Pancreas (tissue), 10 donors: Measurements from ENCODE around the gene PSD4. TPM values are rescaled to one million over a fixed set of nuclear protein-coding genes. Genes with fewer than 3 reads are reported as not detected.

Experiments used
- ATAC-seq, 4 donors: fragments of 200-7000 bp; cut with Tn5 transposase; one replicate each; pipeline versions ENCODE4 v1.8.0 to v1.9.1; 2020; ENCODE audit warnings: mild to moderate bottlenecking in 4 of 4, moderate library complexity in 4 of 4
- DNase-seq, 6 donors: peaks; one replicate each; pipeline ENCODE4 v3.0.0-alpha.2; 2020
- FAIRE-seq: peaks from 2 replicates; lab custom pipeline; 2012; peaks lifted over from hg19 to GRCh38; lab: Jason Lieb, UNC
- H3K27ac ChIP-seq, 4 donors: fragments of 200-600 bp; sonication (generic); 1 replicate in 3 of 4; 2 replicates in 1 of 4; pipeline versions ENCODE4 v1.5.0 to v1.8.0; 2020
- H3K27me3 ChIP-seq, 4 donors: fragments of 200-600 bp; one replicate each; pipeline ENCODE4 v1.8.0; 2021
- H3K36me3 ChIP-seq, 3 donors: fragments of 200-600 bp; sonication (generic) in 1 of 3; one replicate each; pipeline versions ENCODE4 v1.5.0 to v1.8.0; 2020 to 2021
- H3K4me1 ChIP-seq, 3 donors: fragments of 200-600 bp; one replicate each; pipeline ENCODE4 v1.8.0; 2021
- H3K4me3 ChIP-seq, 4 donors: fragments of 200-600 bp; sonication (generic) in 2 of 4; one replicate each; pipeline versions ENCODE4 v1.5.0 to v1.8.0; 2020 to 2021
- H3K9me3 ChIP-seq, 4 donors: fragments of 200-600 bp; one replicate each; pipeline ENCODE4 v1.8.0; 2021
- CTCF ChIP-seq, 4 donors: fragments of 200-600 bp; sonication (generic) in 3 of 4; IDR thresholded peaks; one replicate each; pipeline versions ENCODE4 v1.5.0 to v1.8.0; 2021; ENCODE audit warnings: antibody characterized with exemption in 4 of 4
- WGBS, 2 donors: extraction: QIAGEN DNeasy Blood & Tissue Kit; methylation state at CpG; one replicate each; pipeline ENCODE4 v1.1.7; 2013; 5-methylcytosine and 5-hydroxymethylcytosine counted together
- intact Hi-C, 3 donors: fragments of 100-400 bp; cut with DNase I; formaldehyde crosslinking; loops; one replicate each; pipeline versions ENCODE4 v1.11.1 to v1.14.2; 2022
- polyA plus RNA-seq, 2 donors: library from polyadenylated mRNA; stranded (reverse); fragments of 200-250 nt; gene quantifications; one replicate each; pipeline ENCODE4 v1.2.3, GENCODE V29; 2013
- total RNA-seq, 6 donors: library from RNA; stranded (reverse); fragmentation: NEBNext Ultra II Directional in 4 of 6; extraction: Animal tissue kit (Norgen Biotek cat#: 25700) in 4 of 6; gene quantifications; one replicate each; pipeline versions ENCODE4 v1.2.1 to v1.2.4, GENCODE V29; 2021 to 2023
- donor health status: healthy with polysubstance abuse.
- donor health status: DM: no; HTN: no; CAD: no; lungs with moderate emphysema.
- donor health status: DM: no; HTN: no; CAD: no.
- donor health status: control.
- donor health status: control.
- donor health status: Bipolar disorder and iron deficiency.
- donor health status: DM: yes; HTN: yes; CAD: no.
- donor health status: DM: no; HTN: no; CAD: no.
- donor health status: DM: no; HTN: no; CAD: no.
- donor health status: DM: yes; HTN: yes; CAD: no.

Gene PSD4
- total and polyA plus RNA-seq, 8 donors, result 15.9 to 37.6 (median 26.0) TPM

DNA sequence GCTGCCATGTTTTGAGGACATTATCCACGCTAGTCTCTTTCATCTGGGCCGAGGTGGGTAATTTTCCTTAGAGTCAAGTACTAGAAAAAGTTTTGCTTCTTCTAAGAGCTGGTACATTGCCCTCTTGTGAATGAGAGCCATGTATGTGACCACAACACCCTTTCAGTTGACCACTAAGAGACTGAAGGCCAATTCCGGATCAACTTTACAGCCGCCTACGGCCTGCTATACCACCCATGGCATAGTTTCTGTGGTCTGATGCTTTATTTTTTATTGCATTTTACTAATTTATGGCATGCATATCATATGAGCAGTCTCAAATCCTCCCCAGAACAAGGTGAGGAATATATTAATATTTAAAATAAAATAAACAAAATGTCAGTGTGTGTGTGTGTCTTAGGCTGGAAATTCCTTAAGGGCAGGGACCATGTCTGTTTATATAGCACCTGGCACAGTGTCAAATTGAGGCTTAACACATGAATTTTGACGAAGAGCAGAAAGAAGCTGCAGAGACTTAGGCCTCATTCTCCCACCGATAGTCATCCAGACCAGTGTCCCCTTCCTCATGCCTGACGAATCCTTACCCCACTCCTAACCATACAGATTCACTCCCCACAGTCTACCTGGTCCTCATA, 35.4 kb downstream of the PSD4 start:
- no peak for TF ChIP-seq CTCF (IDR thresholded peaks at IDR 0.05)
- no peak for FAIRE-seq
- peaks cover 0 to 4% (median 0%) of the 10 kb centered on the region in 3 donors for H3K4me1 ChIP-seq
- intact Hi-C loops, result loop anchor here in 1 of 3 donors (10.0 kb wide), 1 partner anchor 166 kb away; no protein-coding TSS in a partner anchor
- 79 to 80% methylated on average over 8 of the region's 8 CpGs for WGBS, 2 donors
- H3K36me3 ChIP-seq, result no peaks in the 10 kb centered on the region
- H3K27ac ChIP-seq, result no peak overlapping the region
- no peak for ATAC-seq
- DNase-seq, result no peak
- H3K27me3 ChIP-seq, result no peaks in the 10 kb centered on the region
- no peak overlapping the region for H3K4me3 ChIP-seq
- no peaks in the 10 kb centered on the region for H3K9me3 ChIP-seq

- intact Hi-C loops, result loop anchor here in 1 of 3 donors (10.0 kb wide), 1 partner anchor 165 kb away; no protein-coding TSS in a partner anchor
- no peak for FAIRE-seq
- peaks cover 0 to 4% (median 0%) of the 10 kb centered on the region in 3 donors for H3K4me1 ChIP-seq
- H3K27ac ChIP-seq, result no peak overlapping the region
- no peak for ATAC-seq
- H3K9me3 ChIP-seq, result no peaks in the 10 kb centered on the region
- H3K36me3 ChIP-seq, result no peaks in the 10 kb centered on the region
- H3K27me3 ChIP-seq, result no peaks in the 10 kb centered on the region
- TF ChIP-seq CTCF (IDR thresholded peaks at IDR 0.05), result no peak
- WGBS, 2 donors, result 77 to 88% methylated on average over 15 of the region's 15 CpGs
- DNase-seq, result peak in 1 of 6 donors; percentile 43
- no peak overlapping the region for H3K4me3 ChIP-seq
Observed at GRCh38 chr2:113209646-113210171, 35.9 kb downstream of the PSD4 start.

- ATAC-seq, result peak in 2 of 4 donors; percentile 55 to 60
- intact Hi-C loops, result no loop called here
Observed at GRCh38 chr2:113211226-113212105, 37.7 kb downstream of the PSD4 start.

More at GRCh38 chr2:113211226-113212105, 37.7 kb downstream of the PSD4 start:
- no peak overlapping the region for H3K4me3 ChIP-seq
- DNase-seq (no peak), FAIRE-seq (no peak)
- no peaks in the 10 kb centered on the region for H3K27me3 ChIP-seq
- WGBS, 2 donors, result 76 to 83% methylated on average over 13 of the region's 13 CpGs
- no peaks in the 10 kb centered on the region for H3K36me3 ChIP-seq
- no peak for TF ChIP-seq CTCF (IDR thresholded peaks at IDR 0.05)
- no peaks in the 10 kb centered on the region for H3K9me3 ChIP-seq
- H3K27ac ChIP-seq, result no peak overlapping the region
- H3K4me1 ChIP-seq, result peaks cover 0 to 4% (median 0%) of the 10 kb centered on the region in 3 donors
